SK-N-MC (cell line): ENCODE measurements around the gene STPG1.

Experiments
- EZH2 ChIP-seq: fragments of 200-600 bp; sonication (generic); IDR thresholded peaks from one replicate; pipeline ENCODE4 v1.6.1; 2017; ENCODE audit warnings: antibody characterized with exemption
- POLR2AphosphoS5 ChIP-seq: IDR thresholded peaks from 2 replicates; pipeline ENCODE4 v1.6.1; 2012; ENCODE audit warnings: mild to moderate bottlenecking, low read depth, low read length, borderline replicate concordance

DNA sequence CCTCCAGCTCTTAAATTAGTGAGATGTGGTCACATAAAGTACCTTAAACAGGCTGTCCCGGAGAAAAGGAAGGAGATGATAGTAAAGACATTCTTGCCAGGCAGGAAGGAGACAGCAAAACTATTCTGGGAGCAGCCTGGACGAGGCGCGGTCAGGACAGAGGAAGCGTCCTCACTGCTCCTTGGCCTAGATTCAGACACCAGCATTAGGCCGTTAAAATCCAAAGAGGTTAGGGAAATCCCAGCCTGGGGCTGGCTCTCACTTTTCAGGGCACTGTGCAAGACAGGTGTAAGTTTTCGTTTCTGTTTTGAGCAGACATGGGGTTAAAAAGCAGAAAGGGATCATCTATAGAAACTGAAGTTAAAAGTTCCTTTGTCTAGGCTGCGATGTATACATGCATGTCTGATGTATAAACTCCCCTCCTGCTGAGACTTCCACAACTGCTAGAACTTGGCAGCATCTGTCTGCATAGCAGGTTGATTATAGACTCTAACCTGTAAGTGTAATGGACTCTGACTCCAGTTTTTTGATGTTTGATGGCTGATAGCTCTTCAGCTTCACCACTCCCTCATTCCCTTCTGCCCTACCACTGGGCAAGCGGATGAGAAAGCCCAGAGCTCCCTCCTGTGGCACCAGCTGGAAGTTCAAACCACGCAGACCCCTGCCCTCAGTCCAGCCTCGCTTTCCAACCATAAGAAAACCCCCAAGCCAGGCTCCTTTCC is 21.5 kb downstream of the STPG1 start:
- TF ChIP-seq EZH2: no peak
- TF ChIP-seq POLR2AphosphoS5: no peak
